Endothelial cell of umbilical vein (primary cell): ENCODE results near the gene INTS7. TPM values are rescaled to one million over a fixed set of nuclear protein-coding genes. Genes with fewer than 3 reads are reported as not detected.

Experiments used
- BruUV-seq: library from RNA; stranded (reverse); fragments of 400-500 nt; replicated peaks from 2 replicates; lab custom pipeline; 2021; lab: Mats Ljungman, UMichigan
- CTCF ChIA-PET: fragments of 300-600, 350-600 bp; sonication (Branson Sonifier 250); formaldehyde crosslinking; loops from one replicate; lab custom pipeline; 2021; ENCODE audit warnings: antibody characterized with exemption, inconsistent platforms; lab: Charles Lee
- POLR2A ChIA-PET: fragments of 300-600, 350-600 bp; sonication (Branson Sonifier 250); formaldehyde crosslinking; loops from one replicate; lab custom pipeline; 2021; ENCODE audit warnings: antibody characterized with exemption, inconsistent platforms; lab: Charles Lee
- DNase-seq: peaks from one replicate; pipeline ENCODE4 v3.0.0-alpha.2; 2011; ENCODE audit warnings: low read depth, low spot score
- FAIRE-seq: peaks from 2 replicates; lab custom pipeline; 2011; peaks lifted over from hg19 to GRCh38; lab: Jason Lieb, UNC
- H2AFZ ChIP-seq: 2 replicates; pipeline ENCODE4 v1.6.0; 2012; ENCODE audit warnings: low read depth, low read length, control low read depth, inconsistent platforms
- H3K27ac ChIP-seq: 2 replicates; pipeline ENCODE4 v1.5.1; 2011; ENCODE audit warnings: low read depth, mild to moderate bottlenecking, control low read depth, low read length, moderate library complexity; ENCODE audit not compliant: insufficient read depth
- H3K27me3 ChIP-seq, 2 experiments: 2 replicates each; pipeline versions ENCODE4 v1.6.0 to v1.6.1; 2011; ENCODE audit warnings: low read length in 2 of 2, mixed read lengths in 1 of 2; ENCODE audit not compliant: control insufficient read depth in 2 of 2, insufficient read depth in 2 of 2
- H3K36me3 ChIP-seq, 2 experiments: 2 replicates in 1 of 2; 3 replicates in 1 of 2; pipeline ENCODE4 v1.5.1; 2011; ENCODE audit warnings: low read length in 2 of 2, mild to moderate bottlenecking in 1 of 2, moderate library complexity in 1 of 2; ENCODE audit not compliant: control insufficient read depth in 2 of 2, insufficient read depth in 2 of 2; ENCODE audit errors: extremely low read depth in 1 of 2
- H3K4me1 ChIP-seq: 3 replicates; pipeline ENCODE4 v1.5.1; 2011; ENCODE audit warnings: mild to moderate bottlenecking, low read length; ENCODE audit not compliant: control insufficient read depth, insufficient read depth; ENCODE audit errors: extremely low read depth
- H3K4me2 ChIP-seq: 2 replicates; pipeline ENCODE4 v1.6.1; 2011; ENCODE audit warnings: low read length, control low read depth, mixed read lengths; ENCODE audit not compliant: insufficient read depth
- H3K4me3 ChIP-seq, 3 experiments: fragments of 200-600 bp in 1 of 3; sonication (generic), shearing (Covaris generic) in 1 of 3; replicated peaks in 1 of 3; 2 replicates each; pipeline ENCODE4 v1.5.1; 2011 to 2016; ENCODE audit warnings: control low read depth in 3 of 3, low read length in 3 of 3, mild to moderate bottlenecking in 2 of 3, inconsistent platforms in 1 of 3, low read depth in 1 of 3, moderate library complexity in 1 of 3; ENCODE audit not compliant: insufficient read depth in 1 of 3
- H3K79me2 ChIP-seq: 2 replicates; pipeline ENCODE4 v1.6.0; 2012; ENCODE audit warnings: low read length, inconsistent platforms; ENCODE audit not compliant: control insufficient read depth, insufficient read depth
- H3K9ac ChIP-seq: replicated peaks from 2 replicates; pipeline ENCODE3; 2011; ENCODE audit warnings: low read length, control low read depth; ENCODE audit not compliant: insufficient read depth; ENCODE audit errors: extremely low read depth
- H3K9me1 ChIP-seq: replicated peaks from 3 replicates; pipeline ENCODE4 v1.6.0; 2011; ENCODE audit warnings: mild to moderate bottlenecking, low read length; ENCODE audit not compliant: control insufficient read depth, insufficient read depth; ENCODE audit errors: extremely low read depth
- H3K9me3 ChIP-seq: replicated peaks from 2 replicates; pipeline ENCODE4 v1.5.1; 2012; ENCODE audit warnings: low read length, inconsistent platforms; ENCODE audit not compliant: control insufficient read depth, insufficient read depth
- H4K20me1 ChIP-seq: replicated peaks from 2 replicates; pipeline ENCODE3; 2011; ENCODE audit warnings: mild to moderate bottlenecking, low read length; ENCODE audit not compliant: control insufficient read depth, insufficient read depth; ENCODE audit errors: extremely low read depth
- CTCF ChIP-seq, 2 donors: IDR thresholded peaks; 1 replicate in 1 of 2; 2 replicates in 1 of 2; pipeline ENCODE4 v1.5.1; 2011; ENCODE audit warnings: low read length in 2 of 2, mild to moderate bottlenecking in 2 of 2, moderate library complexity in 2 of 2, control low read depth in 1 of 2, inconsistent platforms in 1 of 2, low read depth in 1 of 2; ENCODE audit not compliant: insufficient read depth in 1 of 2; ENCODE audit errors: extremely low read depth in 1 of 2
- EZH2 ChIP-seq: IDR thresholded peaks from 2 replicates; pipeline ENCODE4 v1.6.1; 2012; ENCODE audit warnings: borderline replicate concordance, low read depth, mild to moderate bottlenecking, moderate library complexity, low read length, inconsistent platforms; ENCODE audit not compliant: severe bottlenecking
- FOS ChIP-seq: IDR thresholded peaks from 2 replicates; pipeline ENCODE4 v1.6.1; 2011; ENCODE audit warnings: mild to moderate bottlenecking, low read length, moderate library complexity, borderline replicate concordance; ENCODE audit not compliant: insufficient read depth
- GATA2 ChIP-seq: IDR thresholded peaks from 2 replicates; pipeline ENCODE4 v1.7.0; 2011; ENCODE audit warnings: low read depth, mild to moderate bottlenecking, moderate library complexity, mixed read lengths, low read length; ENCODE audit not compliant: insufficient read length, insufficient read depth
- JUN ChIP-seq: IDR thresholded peaks from 2 replicates; pipeline ENCODE4 v1.6.1; 2011; ENCODE audit warnings: borderline replicate concordance, low read depth; ENCODE audit not compliant: insufficient read length, insufficient read depth
- MAX ChIP-seq: IDR thresholded peaks from 2 replicates; pipeline ENCODE4 v1.6.1; 2011; ENCODE audit not compliant: insufficient read depth, insufficient read length
- MYC ChIP-seq: IDR thresholded peaks from one replicate; pipeline ENCODE4 v1.6.1; 2011; ENCODE audit warnings: mild to moderate bottlenecking, low read depth, low read length
- POLR2A ChIP-seq: IDR thresholded peaks from 2 replicates; pipeline ENCODE4 v1.6.1; 2012; ENCODE audit warnings: low read depth, mild to moderate bottlenecking, control low read depth, low read length
- POLR2AphosphoS5 ChIP-seq: IDR thresholded peaks from 2 replicates; pipeline ENCODE4 v1.6.1; 2012; ENCODE audit warnings: low read depth, mild to moderate bottlenecking, control low read depth, low read length, moderate library complexity; ENCODE audit not compliant: insufficient read depth
- dilution Hi-C: fragments of 300-500 bp; cut with MboI; formaldehyde crosslinking; loops from one replicate; pipeline ENCODE4 v1.15.0; 2019; ENCODE audit warnings: low sequenced_read_pairs; ENCODE audit not compliant: extremely low pct_ligation_motif_present
- intact Hi-C: fragments of 100-400 bp; cut with micrococcal nuclease; formaldehyde crosslinking; loops from one replicate; pipeline ENCODE4 v1.10.0; 2022
- polyA plus RNA-seq, 4 experiments: library from polyadenylated mRNA; depleted of rRNA in 3 of 4; stranded (reverse) in 3 of 4; unstranded in 1 of 4; fragments of >200 nt; gene quantifications; 2 replicates each; pipeline versions ENCODE4 v1.2.1 to v1.2.3, GENCODE V29; 2011 to 2012; ENCODE audit warnings: missing spikeins in 1 of 4
- total RNA-seq: library from RNA; stranded (reverse); gene quantifications from 2 replicates; pipeline ENCODE4 v1.2.3, GENCODE V29; 2021

Gene INTS7
- total and polyA plus RNA-seq, 2 donors (not counting 3 experiments of a cell fraction or from before 2014, with no cell fraction given), result 9.1 to 18.1 TPM

GRCh38 chr1:211973541-211973940, 61.8 kb downstream of the INTS7 start:
- dilution Hi-C loops, result no loop called here
- intact Hi-C loops, result no loop called here
- no peaks in the 10 kb centered on the region for H3K9me1 ChIP-seq
- no peaks in the 10 kb centered on the region for H3K9me3 ChIP-seq
- H3K4me2 ChIP-seq, result no peak overlapping the region
- no peaks in the 10 kb centered on the region for H3K79me2 ChIP-seq
- ChIA-PET CTCF (interaction anchor here (1.3 to 1.4 kb wide), 2 partner anchors 9 to 482 kb away, joined by 3 to 5 read pairs; no protein-coding TSS in a partner anchor), POLR2A (no interaction called here)
- no peak overlapping the region for H3K9ac ChIP-seq
- H3K36me3 ChIP-seq, result peaks cover 1 to 2% of the 10 kb centered on the region in 2 experiments
- no peak overlapping the region for H3K4me3 ChIP-seq
- no peak for TF ChIP-seq GATA2
- TF ChIP-seq FOS, result no peak
- TF ChIP-seq POLR2AphosphoS5, result no peak
- no peak for TF ChIP-seq EZH2
- no peak for TF ChIP-seq JUN
- TF ChIP-seq POLR2A, result no peak
- TF ChIP-seq CTCF (IDR thresholded peaks at IDR 0.05; ENCODE audit: extremely low read depth in 1 of 2, insufficient read depth in 1 of 2, low read depth in 1 of 2, low read length in 2 of 2), result no peak
- no peak for TF ChIP-seq MAX
- TF ChIP-seq MYC, result no peak
- no TSS peak for BruUV-seq
- DNase-seq (peak; percentile 52), FAIRE-seq (no peak)
- H3K4me1 ChIP-seq, result no peaks in the 10 kb centered on the region
- no peaks in the 10 kb centered on the region for H4K20me1 ChIP-seq
- no peak overlapping the region for H3K27ac ChIP-seq
- no peak overlapping the region for H2AFZ ChIP-seq
- no peaks in the 10 kb centered on the region for H3K27me3 ChIP-seq
